D721Med (cell line): ENCODE data around the gene TCF4.

Experiments
- DNase-seq: peaks from one replicate; pipeline ENCODE4 v3.0.0; 2011; ENCODE audit warnings: low spot score; ENCODE audit not compliant: insufficient read length
- FAIRE-seq: peaks from 2 replicates; lab custom pipeline; 2011; peaks lifted over from hg19 to GRCh38; lab: Jason Lieb, UNC
- TF ChIP-seq, protein P1 (sequence below): IDR thresholded peaks from 2 replicates; pipeline ENCODE4 v1.5.1; 2012; ENCODE audit warnings: mild to moderate bottlenecking, control low read depth; ENCODE audit not compliant: insufficient read depth; ENCODE audit errors: missing control alignments

Gene TCF4

DNA sequence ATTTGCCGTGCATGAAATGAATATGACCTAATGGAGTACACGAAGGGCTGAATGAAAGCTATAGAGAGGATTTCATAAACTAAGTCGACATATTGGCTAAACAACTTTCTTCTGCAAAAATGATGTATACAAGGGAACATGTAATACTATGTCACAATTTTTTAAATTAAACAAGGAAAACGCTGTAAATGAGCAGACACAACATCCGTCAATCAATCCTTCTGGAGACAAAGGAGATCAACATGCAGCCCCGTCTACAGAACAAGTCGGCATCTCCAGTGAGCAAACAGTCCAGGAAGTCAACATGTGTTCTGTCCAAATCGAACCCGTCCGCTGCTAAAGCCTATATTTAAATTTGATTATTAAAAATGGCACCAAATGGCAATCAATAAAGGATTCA is 180.8 kb downstream of the TCF4 start:
- FAIRE-seq (no peak), DNase-seq (no peak)
- TF ChIP-seq, protein P1, sequence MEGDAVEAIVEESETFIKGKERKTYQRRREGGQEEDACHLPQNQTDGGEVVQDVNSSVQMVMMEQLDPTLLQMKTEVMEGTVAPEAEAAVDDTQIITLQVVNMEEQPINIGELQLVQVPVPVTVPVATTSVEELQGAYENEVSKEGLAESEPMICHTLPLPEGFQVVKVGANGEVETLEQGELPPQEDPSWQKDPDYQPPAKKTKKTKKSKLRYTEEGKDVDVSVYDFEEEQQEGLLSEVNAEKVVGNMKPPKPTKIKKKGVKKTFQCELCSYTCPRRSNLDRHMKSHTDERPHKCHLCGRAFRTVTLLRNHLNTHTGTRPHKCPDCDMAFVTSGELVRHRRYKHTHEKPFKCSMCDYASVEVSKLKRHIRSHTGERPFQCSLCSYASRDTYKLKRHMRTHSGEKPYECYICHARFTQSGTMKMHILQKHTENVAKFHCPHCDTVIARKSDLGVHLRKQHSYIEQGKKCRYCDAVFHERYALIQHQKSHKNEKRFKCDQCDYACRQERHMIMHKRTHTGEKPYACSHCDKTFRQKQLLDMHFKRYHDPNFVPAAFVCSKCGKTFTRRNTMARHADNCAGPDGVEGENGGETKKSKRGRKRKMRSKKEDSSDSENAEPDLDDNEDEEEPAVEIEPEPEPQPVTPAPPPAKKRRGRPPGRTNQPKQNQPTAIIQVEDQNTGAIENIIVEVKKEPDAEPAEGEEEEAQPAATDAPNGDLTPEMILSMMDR: no peak

DNA sequence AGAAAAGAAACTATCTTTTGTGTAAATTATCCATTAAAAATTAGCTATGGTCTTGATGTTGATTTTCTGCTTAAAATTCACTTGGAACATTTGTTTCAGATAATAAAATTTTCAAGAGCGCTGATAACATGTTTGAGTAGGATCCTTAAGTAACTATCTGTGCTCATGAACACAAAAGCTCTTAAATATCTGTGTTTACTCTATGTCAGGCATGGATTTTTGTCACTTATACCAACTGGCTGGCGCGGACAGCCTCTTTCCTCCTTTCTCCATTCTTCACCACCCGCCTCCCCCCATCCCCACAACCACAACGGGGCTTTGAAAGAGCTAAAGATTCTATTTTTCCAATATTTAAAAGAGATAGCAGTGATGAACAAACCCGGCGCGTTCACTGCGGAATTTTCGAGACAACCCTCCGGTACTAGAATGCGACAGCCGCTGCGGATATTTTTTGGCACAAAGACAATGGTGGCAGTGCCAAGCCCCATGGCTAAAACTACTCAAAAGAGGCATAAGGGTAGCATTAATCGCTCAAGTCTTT is 181.5 kb downstream of the TCF4 start:
- DNase-seq (no peak), FAIRE-seq (no peak)
- TF ChIP-seq, protein P1: no peak

DNA sequence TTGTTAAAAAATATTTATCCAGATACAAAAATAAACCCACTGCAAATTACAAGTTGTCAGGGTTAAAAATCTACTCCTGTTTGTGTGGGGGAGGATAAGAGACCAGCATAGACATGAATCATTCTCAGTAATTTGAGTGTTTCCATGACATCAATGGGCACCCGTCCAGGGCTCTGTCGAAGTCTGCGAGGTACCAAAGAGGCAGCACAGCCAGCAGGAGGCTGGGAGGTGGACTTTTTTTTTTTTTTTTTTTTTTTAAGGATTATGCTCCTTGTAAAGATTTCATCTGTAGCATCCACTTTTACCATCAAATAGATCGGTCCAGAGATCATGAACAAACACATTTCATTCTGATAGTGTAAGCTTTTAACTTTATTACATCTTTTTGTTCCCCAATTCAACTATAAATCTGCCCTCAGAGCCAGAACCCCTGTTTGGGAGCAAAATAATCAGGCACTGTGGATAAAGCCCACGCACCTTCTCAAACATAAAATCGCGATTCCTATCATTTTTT is 182.0 kb downstream of the TCF4 start:
- DNase-seq: no peak
- TF ChIP-seq, protein P1: no peak
- FAIRE-seq: no peak

DNA sequence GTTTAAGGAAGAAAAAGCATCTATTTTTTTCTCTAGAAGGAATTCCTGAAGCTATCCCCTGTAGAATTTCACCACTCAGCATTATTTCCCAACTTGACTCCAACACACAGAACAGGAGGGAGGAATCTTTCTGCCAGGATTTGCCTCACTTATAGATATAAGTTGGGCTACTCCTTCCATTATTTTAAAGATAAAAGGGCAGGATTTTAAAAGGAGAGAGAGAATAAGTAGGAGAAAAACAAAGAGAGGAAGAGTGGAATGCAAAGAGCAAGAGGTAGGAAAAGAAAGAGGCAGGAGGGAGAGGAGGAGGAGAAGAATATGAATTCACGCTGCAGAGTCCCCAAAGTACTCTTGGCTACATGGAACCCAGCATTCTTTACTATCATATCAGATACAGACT is 182.5 kb downstream of the TCF4 start:
- no peak for DNase-seq
- TF ChIP-seq, protein P1: no peak
- FAIRE-seq: no peak

DNA sequence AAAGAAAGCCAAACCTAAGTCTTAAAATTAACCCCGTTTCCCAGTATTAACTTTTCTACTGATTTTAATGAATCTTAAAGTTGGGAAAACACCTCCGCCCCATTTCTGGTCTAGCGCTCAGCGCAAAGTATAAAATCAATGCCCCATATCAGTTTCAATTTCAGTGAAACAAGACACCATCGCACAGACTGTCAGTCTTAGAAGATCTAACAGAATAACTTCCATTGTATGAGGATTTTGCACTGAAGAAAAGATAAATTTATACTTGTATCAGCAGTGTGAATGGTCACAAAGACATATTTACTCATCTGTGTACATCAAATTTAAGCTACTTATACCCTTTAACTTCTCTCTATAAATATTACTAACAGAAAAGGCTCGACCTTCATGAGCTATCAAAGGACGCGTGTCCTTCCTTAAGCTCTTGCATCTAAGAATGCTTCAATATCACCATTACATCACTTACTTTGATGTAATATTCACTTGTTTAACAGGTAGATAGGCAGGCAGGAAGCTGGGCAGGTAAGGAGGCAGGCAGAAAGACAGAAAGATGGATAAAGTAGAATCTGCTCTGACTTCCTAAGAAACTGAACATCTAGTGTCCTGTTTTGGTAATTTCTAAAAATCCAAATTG is 183.0 kb downstream of the TCF4 start:
- FAIRE-seq (no peak), DNase-seq (no peak)
- TF ChIP-seq, protein P1: no peak

DNA sequence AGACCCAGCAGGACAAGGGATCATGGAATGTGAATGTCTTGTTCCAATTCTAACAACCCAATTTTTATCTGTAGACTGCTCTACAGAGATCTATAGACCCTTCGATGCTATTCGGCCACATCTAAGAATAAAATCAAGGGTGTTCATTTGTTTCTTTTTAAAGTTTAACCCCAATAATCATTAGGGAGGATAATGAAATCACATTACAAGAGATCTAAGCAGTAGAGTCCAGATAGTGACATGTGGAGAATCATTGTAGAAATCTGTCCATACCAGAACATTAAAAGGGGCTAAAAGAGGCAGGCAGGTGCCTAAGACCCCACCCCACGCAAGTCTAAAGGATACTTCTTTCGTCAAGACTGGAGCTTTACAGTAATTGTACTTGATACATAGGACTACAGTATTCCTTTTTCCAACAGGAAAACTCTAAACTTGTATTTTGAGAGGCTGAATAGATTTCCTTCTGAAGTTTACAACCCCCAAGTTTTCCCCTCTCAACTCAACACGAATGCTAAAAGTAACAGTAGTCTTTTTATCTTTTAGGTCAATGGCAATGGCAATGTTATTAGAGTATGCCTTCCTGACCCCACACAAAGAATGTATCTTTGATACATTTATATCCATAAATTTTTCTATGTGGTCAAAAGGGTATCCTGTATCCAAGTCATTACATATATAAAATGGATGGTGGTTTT is 183.7 kb downstream of the TCF4 start:
- FAIRE-seq (no peak), DNase-seq (no peak)
- TF ChIP-seq, protein P1: no peak
